NCI-H524 treated with DMSO at 0.1 percent for 48 hours (cell line): ENCODE results near the gene INPP5D.

Source experiments
- DNase-seq: peaks from one replicate; lab custom pipeline; 2025; lab: John Stamatoyannopoulos, UW

The INPP5D gene

DNA sequence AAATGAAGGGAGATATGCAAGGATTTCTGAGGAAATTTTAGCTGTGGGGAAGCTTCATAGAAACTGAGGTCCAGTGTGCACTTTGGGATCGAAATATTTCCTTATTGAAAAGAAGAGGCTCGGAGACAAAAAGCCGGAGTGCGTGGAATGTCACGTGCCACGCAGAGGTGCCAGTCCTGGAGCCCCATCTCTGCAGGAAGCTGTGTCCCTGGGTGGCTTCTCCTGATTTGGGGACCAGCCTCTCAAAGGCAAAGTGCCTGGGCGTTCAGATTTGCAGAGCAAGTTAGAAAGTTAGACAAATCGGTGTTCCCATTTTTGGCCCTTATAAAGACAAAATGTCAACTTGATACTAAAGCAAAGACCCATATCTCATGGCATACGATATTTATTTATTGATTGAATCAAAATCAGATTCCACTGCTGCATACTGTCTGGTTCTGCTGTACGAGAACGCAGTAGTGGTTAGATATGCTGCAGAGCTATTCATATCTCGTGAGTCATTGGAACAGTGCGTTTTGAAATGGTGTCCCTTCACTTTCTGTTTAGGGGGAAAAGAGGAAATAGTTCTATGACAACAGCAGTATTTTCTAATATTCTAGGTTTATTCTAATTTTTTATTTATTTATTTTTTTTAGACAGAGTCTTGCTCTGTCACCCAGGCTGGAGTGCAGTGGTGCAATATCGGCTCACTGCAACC lies 182.2 kb downstream of the INPP5D start:
- DNase-seq = no peak

GRCh38 chr2:233243348-233243747 lies 183.2 kb downstream of the INPP5D start:
- no peak for DNase-seq

DNA sequence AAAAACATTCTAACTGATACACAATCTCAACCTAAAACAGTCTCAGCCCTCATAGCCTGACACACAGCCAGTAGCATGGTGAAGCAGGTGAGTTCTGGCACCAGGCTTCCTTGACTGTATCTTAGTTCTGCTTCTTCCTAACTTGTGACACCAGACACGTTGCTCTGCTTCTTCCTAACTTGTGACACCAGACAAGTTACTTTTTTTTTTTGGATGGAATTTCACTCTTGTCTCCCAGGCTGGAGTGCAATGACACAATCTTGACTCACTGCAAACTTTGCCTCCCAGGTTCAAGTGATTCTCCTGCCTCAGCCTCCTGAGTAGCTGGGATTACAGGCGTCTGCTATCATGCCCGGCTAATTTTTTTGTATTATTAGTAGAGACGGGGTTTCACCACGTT lies 184.7 kb downstream of the INPP5D start:
- no peak for DNase-seq

GRCh38 chr2:233245406-233245805 lies 185.3 kb downstream of the INPP5D start:
- DNase-seq = no peak

- no peak for DNase-seq
Observed at GRCh38 chr2:233247116-233247515, 187.0 kb downstream of the INPP5D start.

GRCh38 chr2:233247744-233248143 lies 187.6 kb downstream of the INPP5D start:
- DNase-seq = no peak

DNA sequence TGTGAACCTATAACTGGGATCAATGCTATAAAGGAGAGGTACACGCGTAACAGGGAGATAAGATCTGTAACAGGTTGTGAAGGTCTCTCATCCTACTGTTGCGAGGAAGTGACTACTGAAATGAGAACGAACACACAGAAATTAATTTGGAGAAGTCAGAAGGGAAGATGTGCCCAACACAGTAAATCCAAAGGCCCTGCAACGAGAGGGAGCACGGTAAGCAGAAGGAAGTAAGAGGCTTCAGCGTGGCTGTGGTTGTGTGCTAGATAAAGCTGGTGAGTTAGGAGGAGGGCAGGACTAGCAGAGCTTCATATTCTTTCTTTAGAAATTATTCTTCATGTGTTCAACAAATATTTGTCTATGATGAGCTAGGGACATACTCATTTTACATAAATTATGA lies 188.9 kb downstream of the INPP5D start:
- DNase-seq = no peak

DNA sequence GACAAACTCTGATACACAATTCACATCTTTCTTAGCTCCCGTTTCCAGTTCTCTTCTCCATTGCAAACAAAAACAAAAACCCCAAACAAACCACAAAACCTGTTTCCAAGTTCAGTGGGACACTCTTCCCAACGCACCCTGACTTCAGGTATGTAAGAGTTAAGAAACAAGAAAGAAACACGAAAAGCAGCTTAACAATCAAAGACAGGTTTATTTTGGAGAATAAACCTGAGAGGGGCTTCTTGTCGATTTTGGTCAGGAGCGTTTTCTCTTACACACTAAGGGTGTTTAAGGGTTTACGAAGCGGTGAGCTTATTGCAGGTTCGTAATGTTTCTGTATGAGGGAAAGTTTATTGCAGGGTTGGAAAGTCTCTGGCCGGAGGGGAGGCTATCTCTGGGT lies 190.4 kb downstream of the INPP5D start:
- no peak for DNase-seq

DNA sequence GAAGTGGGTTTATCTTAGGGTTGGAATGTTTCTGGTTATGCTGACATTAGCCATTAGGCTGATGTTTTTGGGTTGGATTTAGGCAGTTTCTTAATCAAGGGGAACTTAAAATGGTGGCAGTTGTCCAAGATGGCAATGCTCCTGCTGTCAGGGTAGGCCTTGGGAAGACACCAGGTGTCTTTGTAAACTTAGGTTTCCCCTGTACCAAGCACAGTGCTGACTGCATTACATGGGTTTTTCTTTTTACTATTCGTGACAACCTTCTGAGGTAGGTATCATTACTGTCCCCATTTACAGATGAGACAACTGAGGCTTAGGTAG lies 190.8 kb downstream of the INPP5D start:
- no peak for DNase-seq

DNA sequence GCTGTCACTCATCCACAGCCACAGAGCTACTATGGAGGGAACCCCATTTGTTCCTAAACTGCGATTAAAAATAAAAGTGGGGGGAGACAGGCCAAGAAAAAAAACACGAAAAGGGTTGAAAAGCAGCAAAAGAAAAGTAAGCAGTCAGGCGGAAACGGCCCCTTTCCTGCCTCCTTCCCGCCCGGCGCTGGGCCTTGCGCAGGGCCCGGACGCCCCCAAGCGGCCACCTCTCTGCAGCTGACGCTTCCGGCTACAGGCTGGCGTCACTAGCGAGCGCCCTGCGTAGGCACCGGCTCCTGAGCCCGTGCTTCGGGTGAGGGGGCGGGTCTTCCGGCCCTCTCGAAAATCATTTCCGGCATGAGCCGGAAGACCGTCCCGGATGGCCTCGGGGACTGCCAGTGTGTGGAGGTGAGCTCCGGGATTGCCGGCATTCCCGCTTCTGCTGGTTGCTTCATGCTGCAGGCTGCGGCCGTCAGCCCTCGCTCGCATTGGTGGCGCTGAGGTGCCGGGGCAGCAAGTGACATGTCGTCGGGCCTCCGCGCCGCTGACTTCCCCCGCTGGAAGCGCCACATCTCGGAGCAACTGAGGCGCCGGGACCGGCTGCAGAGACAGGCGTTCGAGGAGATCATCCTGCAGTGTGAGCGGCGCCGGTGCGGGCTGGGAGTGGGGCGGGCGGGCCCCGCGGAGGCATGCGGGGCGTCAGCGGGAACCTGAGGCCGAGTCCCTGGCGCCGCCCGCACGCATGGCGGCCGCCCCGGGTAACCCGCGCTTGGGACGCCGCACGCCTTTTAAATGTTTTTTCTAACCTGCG lies 191.4 kb downstream of the INPP5D start, which contains the start of gene ATG16L1:
Gene ATG16L1, plus strand, starts transcription at position 368 of the 811 bp plus-strand sequence. Its CDS starts 155 bp downstream, at position 523.
- peak; percentile 52 for DNase-seq

GRCh38 chr2:233252227-233252626 lies 192.1 kb downstream of the INPP5D start:
- DNase-seq = no peak

DNA sequence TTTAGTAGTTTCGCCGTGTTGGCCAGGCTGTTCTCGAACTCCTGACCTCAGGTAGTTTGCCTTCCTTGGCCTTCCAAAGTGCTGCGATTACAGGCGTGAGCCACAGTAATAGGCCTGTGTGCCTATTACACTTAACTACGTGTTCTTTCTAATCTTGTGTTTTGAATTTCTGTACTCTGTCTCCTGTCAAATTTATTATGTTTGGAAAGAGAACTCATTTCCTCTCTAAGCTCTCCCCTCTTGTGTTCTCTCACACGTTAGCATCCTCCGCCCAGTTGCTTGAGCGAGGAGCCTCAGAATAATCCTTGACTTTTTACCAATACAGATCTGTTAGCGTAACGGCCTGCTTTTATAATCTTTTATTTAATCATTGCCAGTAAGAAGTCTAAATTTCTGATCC lies 195.0 kb downstream of the INPP5D start:
- DNase-seq = no peak

DNA sequence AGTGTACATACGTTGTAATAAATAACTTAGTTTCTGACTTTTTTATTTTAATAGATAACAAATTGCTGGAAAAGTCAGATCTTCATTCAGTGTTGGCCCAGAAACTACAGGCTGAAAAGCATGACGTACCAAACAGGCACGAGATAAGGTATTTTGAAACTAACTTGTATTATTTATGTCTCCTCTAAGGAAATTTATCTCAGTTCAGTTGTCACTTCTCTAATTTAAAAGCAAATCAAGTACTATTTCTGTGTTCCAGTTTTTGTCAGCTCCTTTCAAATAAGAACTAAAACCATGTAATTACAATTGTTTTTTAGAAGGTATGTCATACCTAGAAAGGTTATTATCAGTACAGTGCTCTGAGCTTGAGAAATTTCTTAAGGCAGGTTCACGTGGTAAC lies 195.9 kb downstream of the INPP5D start:
- DNase-seq = no peak
